Gastroesophageal sphincter (tissue), 3 donors: Measurements from ENCODE around the gene CHRNA9.

Source experiments
- CTCF ChIP-seq, 4 experiments: fragments of 200-600 bp in 2 of 4; fragments of 450-650 bp in 2 of 4; sonication (generic) in 1 of 4; IDR thresholded peaks; one replicate each; pipeline ENCODE4 v1.5.1; 2017 to 2019; ENCODE audit warnings: antibody characterized with exemption in 4 of 4, mild to moderate bottlenecking in 2 of 4, moderate library complexity in 2 of 4
- EP300 ChIP-seq: sonication (generic); formaldehyde crosslinking; IDR thresholded peaks from one replicate; pipeline ENCODE4 v1.6.1; 2017; ENCODE audit warnings: antibody characterized with exemption, mild to moderate bottlenecking
- POLR2A ChIP-seq, 2 donors: fragments of 450-650 bp; IDR thresholded peaks; one replicate each; pipeline ENCODE4 v1.6.1; 2017; ENCODE audit warnings: antibody characterized with exemption in 2 of 2, mild to moderate bottlenecking in 2 of 2, moderate library complexity in 1 of 2
- POLR2AphosphoS5 ChIP-seq: sonication (generic); formaldehyde crosslinking; IDR thresholded peaks from one replicate; pipeline ENCODE4 v1.6.1; 2017; ENCODE audit warnings: antibody characterized with exemption

GRCh38 chr4:40292313-40292759 lies 42.8 kb upstream of the CHRNA9 start:
- TF ChIP-seq CTCF (IDR thresholded peaks at IDR 0.05) (no peak), POLR2AphosphoS5 (no peak), EP300 (no peak), POLR2A (IDR thresholded peaks at IDR 0.05) (no peak)
